GM12874 (cell line): ENCODE data around the gene ARF1.

Experiments used
- CTCF ChIP-seq: IDR thresholded peaks from 2 replicates; pipeline ENCODE4 v1.5.1; 2011; ENCODE audit warnings: low read depth, mild to moderate bottlenecking, control low read depth, low read length, moderate library complexity; ENCODE audit not compliant: insufficient read depth

Gene ARF1

GRCh38 chr1:228093050-228093906 is 10.8 kb downstream of the ARF1 start:
- TF ChIP-seq CTCF = no peak

DNA sequence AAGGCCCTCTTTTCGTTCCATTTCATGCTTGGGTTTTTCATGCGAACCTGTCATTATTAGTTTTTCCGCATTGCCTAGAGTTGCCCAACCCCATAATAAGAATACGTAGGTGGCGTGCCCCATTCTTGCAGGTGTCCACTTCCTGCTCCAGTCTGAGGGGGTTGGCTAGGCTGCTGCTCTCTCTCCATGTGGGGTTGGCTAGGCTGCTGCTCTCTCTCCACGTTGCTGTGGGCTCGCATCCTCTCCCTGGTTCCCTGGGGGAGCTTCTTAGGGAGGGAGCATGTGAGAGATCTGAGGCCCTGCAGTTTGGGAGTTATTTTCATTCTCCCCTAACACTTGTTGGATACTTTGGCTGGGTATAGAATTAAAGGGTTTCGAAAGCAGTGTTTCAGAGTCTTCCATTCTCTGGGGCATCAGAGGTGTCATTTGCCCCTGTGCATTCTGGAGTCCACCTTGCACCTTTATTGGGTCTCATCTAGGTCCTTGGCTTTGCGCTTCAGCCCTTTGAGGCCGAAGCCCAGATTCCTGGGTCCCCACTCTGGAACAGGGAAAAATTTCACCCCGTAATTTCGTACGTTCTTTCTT is 12.0 kb downstream of the ARF1 start:
- TF ChIP-seq CTCF = no peak

DNA sequence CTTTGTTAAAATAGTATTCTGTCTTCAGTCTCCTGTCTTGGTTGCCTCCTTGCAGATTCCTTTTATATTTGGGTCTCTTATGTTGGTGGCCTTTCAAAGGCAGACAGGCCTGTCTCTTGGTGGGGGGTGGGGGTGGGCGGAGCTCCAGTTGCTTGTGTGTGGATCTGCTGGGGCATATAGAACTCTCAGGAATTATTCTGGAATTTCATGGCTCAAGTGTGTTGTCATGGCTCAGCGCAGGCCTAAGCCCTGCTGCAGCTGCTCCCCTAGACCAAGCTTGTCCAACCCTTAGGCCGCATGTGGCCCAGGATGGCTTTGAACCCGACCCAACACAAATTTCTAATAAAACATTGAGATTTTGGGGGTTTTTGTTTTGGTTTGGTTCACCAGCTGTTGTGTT is 12.7 kb downstream of the ARF1 start:
- no peak for TF ChIP-seq CTCF

DNA sequence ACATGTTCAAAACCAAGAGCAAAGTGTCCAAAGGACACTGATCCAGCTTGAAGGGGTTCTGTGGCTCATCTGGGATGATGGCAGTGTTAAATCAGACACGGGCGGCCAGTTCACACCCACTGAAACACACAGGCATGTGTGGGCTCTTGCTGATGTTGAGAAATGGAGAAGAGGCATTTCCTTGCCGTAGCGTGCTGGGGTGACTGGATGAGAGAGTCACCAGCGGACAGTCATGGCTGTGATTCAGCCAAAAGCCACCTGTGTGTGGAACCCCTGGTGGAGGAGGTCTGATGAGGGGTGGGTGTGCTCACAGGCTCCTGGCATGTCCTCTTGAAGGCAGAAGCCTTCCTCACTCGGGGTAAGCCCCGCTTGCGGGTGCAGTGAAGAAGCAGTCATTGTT is 13.4 kb downstream of the ARF1 start:
- TF ChIP-seq CTCF = no peak

DNA sequence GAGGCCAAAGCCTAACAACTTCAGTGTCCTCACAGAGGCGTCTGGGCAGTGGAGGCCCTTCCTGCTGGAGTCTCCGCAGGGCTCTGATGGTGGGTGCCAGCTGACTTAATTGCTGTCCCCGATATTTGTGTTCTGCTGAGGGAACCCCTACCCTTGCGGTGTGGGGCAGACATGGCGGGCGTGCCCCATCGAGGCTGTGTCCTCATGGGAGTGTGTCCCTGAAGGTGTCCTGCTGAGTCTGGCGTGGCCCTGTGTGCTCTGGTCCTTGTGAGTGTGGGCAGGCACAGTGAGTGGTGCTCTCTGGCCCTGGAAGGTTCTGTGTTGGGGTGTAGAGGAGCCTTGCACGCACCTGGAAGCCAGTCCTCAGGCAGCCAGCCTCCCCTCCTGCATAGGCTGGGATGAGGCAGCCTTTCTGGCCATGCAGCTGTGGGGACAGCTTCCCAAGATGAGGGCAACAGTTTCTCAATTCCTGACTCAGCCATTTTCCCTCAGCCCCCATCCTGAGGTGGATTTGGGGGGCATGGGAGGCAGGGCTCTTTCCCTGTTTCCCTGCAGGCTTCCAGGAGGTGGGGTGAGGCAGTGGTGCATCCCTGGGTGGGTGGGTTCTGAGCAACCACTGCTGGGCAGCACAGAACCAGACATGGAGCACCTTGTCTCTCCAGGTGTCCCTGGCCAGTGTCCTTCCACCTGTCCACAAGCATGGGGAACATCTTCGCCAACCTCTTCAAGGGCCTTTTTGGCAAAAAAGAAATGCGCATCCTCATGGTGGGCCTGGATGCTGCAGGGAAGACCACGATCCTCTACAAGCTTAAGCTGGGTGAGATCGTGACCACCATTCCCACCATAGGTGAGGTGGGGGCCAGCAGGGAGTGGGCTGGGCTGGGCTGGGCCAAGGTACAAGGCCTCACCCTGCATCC is 14.2 kb downstream of the ARF1 start:
- TF ChIP-seq CTCF = no peak

GRCh38 chr1:228097333-228098081 is 15.0 kb downstream of the ARF1 start:
- no peak for TF ChIP-seq CTCF
